Naive thymus-derived CD8-positive, alpha-beta T cell (primary cell): Measurements from ENCODE around the gene MB. TPM values are rescaled to one million over a fixed set of nuclear protein-coding genes. Genes with fewer than 3 reads are reported as not detected.

Experiments
- ATAC-seq, 2 donors: fragments of 150-1000 bp; cut with Tn5 transposase in 1 of 2; sonication (Bioruptor Pico), chemical (Tn5 transposase) in 1 of 2; 1 replicate in 1 of 2; 2 replicates in 1 of 2; pipeline ENCODE4 v1.10.0; 2021; ENCODE audit warnings: mild to moderate bottlenecking in 2 of 2, moderate library complexity in 2 of 2
- POLR2A ChIA-PET: fragments of 350-600 bp; sonication (Branson Sonifier 250); formaldehyde crosslinking; loops from one replicate; lab custom pipeline; 2021; ENCODE audit warnings: antibody characterized with exemption; lab: Charles Lee
- DNase-seq, 10 donors: peaks; one replicate each; pipeline versions ENCODE4 v3.0.0 to v3.0.0-alpha.2; 2020 to 2022
- H3K27ac Mint-ChIP-seq, 10 donors: one replicate each; pipeline ENCODE4 v1.8.0; 2020 to 2022; ENCODE audit warnings: mild to moderate bottlenecking in 10 of 10, mixed read lengths in 10 of 10, moderate library complexity in 4 of 10, inconsistent platforms in 1 of 10
- H3K27me3 Mint-ChIP-seq, 5 donors: one replicate each; pipeline ENCODE4 v1.8.0; 2021 to 2022; ENCODE audit warnings: mixed read lengths in 5 of 5
- H3K36me3 Mint-ChIP-seq, 3 donors: one replicate each; pipeline ENCODE4 v1.8.0; 2020 to 2022; ENCODE audit warnings: mixed read lengths in 3 of 3, mild to moderate bottlenecking in 2 of 3, inconsistent platforms in 1 of 3
- H3K4me1 Mint-ChIP-seq, 4 donors: one replicate each; pipeline ENCODE4 v1.8.0; 2021 to 2022; ENCODE audit warnings: mixed read lengths in 4 of 4
- H3K4me3 Mint-ChIP-seq, 10 donors: one replicate each; pipeline ENCODE4 v1.8.0; 2020 to 2022; ENCODE audit warnings: mild to moderate bottlenecking in 10 of 10, mixed read lengths in 10 of 10, moderate library complexity in 6 of 10, inconsistent platforms in 1 of 10
- H3K9me3 Mint-ChIP-seq, 9 donors: one replicate each; pipeline ENCODE4 v1.8.0; 2020 to 2022; ENCODE audit warnings: mixed read lengths in 9 of 9, mild to moderate bottlenecking in 3 of 9, inconsistent platforms in 1 of 9, moderate library complexity in 1 of 9
- polyA plus RNA-seq, 3 donors: library from polyadenylated mRNA; unstranded; fragments of 300-500 nt; fragmentation: Illumina TruSeq; gene quantifications; one replicate each; pipeline ENCODE4 v1.2.3, GENCODE V29; 2021
- total RNA-seq, 8 experiments: library from RNA in 2 of 8; stranded (reverse) in 2 of 8; gene quantifications; one replicate each; pipeline ENCODE4 v1.2.3 and lab custom pipeline; 2021 to 2026

MB gene
- total and polyA plus RNA-seq, 5 experiments from 2014 or later, result not detected

DNA sequence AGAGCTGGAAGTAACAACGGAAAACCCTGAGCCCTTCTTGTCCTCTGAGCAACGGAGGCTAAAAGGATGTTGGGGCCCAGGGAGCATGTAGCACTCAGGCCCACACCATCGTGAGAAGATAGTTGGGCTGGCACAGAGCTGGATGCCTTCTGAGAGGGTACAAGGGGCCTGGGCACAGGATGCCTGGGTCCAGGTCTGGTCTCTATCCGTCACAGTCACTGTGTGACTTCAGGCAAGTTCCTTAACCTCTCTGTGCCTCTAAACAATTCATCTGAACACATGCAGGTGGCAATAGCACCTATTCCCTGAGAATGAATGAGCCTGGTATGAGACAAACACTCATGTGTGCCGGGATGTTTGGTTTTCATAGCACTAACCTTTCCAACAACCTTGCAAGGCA is 29.2 kb downstream of the MB start:
- no peak overlapping the region for H3K4me3 Mint-ChIP-seq
- POLR2A ChIA-PET, result no interaction called here

DNA sequence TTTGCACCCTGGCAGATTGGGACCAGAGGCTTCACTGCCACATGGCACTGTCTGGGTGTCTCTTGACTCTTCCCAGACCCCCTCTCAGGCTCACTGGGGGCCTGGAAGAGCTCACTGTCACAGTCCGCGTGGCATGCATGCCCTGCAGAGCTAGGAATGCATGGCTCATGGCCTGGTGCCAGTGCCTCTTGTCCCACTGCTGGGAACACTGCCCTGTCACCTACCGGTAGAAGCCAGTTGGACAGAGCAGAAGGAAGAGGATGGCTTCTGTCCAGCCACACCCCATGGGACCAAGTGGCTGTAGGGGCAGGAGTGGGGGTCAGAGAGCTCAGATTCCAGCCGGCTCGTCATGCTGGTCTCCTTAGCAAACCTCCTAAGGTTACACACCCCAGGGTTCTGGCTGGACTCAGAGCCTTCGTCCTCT is 29.7 kb downstream of the MB start:
- Mint-ChIP-seq H3K27me3 (peaks cover 1 to 10% (median 5%) of the 10 kb centered on the region in 5 donors), H3K27ac (no peak overlapping the region), H3K36me3 (no peaks in the 10 kb centered on the region), H3K4me1 (peaks cover 0 to 2% (median 0%) of the 10 kb centered on the region in 4 donors), H3K9me3 (no peaks in the 10 kb centered on the region), H3K4me3 (no peak overlapping the region)
- DNase-seq (no peak), ATAC-seq (no peak)
- POLR2A ChIA-PET, result no interaction called here

More for the DNA sequence above, 29.2 kb downstream of the MB start:
- Mint-ChIP-seq H3K27ac (no peak overlapping the region), H3K4me1 (peaks cover 0 to 2% (median 0%) of the 10 kb centered on the region in 4 donors), H3K9me3 (no peaks in the 10 kb centered on the region), H3K36me3 (no peaks in the 10 kb centered on the region), H3K27me3 (peaks cover 1 to 14% (median 5%) of the 10 kb centered on the region in 5 donors)
- DNase-seq, result no peak
- ATAC-seq, result no peak

DNA sequence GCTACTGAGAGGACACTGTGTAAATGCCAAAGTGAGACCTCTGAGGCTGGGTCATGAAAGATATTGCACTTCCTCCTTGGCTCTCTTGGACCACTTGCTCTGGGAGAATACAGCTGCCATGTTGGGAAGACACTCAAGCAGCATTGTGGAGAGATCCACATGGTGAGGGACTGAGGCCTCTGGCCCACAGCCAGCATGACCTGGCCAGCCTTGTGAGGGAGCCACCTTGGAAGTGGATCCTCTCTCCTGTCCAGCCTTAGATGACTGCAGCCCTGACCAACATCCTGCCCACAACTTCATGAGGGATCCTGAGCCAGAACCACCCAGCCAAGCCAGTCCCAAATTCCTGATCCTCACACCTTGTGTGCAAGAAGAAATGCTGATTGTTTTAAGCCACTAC is 30.4 kb downstream of the MB start:
- POLR2A ChIA-PET, result no interaction called here
- H3K27ac Mint-ChIP-seq, result peak overlapping the region in 2 of 10 donors; percentile 1 to 14
- no peaks in the 10 kb centered on the region for H3K36me3 Mint-ChIP-seq
- ATAC-seq, result no peak
- no peak overlapping the region for H3K4me3 Mint-ChIP-seq
- no peak for DNase-seq
- peaks cover 1 to 7% (median 5%) of the 10 kb centered on the region in 5 donors for H3K27me3 Mint-ChIP-seq
- no peaks in the 10 kb centered on the region for H3K9me3 Mint-ChIP-seq
- peaks cover 0 to 2% (median 0%) of the 10 kb centered on the region in 4 donors for H3K4me1 Mint-ChIP-seq

DNA sequence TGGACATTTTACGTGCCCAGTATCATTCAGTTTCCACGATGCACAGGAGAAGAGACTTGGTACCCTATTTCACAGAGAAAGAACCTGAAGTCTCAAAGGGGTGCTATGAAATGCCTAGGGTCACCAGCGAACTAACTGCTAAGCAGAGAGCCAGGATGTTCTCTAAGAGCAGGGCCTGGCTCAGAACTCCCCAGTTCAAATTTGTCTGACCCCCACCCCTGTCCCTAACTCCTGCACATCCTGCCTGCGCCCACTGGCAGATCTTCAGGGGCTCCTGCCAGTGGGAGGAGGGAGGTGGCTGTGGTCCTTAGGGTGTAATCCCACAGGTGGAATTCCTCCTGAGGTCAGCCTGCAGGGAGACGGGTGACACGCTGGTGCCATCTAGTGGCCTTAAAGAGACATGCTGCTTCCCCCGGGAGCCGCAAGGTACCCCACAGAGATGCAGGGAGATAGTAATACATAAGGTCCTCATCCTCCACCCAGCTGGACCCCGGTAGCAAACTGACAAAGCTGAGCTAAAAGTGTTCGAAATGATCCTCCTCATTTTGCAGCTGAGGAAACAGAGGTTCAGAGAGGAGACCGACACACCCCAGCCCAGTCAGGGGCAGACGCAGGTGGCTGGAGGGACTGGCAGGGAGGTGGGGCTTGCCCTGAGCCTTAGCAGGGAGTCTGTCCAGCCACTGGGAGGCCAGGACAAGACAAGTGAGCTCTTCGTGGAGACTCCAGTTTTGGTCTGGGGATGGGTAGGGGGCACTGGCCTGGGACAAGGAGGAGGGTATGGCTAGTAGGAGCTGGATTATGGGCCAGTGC is 34.1 kb downstream of the MB start:
- DNase-seq, result peak; percentile 29 to 72 (median 50)
- no peak overlapping the region for H3K4me3 Mint-ChIP-seq
- no peaks in the 10 kb centered on the region for H3K9me3 Mint-ChIP-seq
- peaks cover 0 to 2% (median 0%) of the 10 kb centered on the region in 4 donors for H3K4me1 Mint-ChIP-seq
- POLR2A ChIA-PET, result interaction anchor here (0.9 kb wide), 1 partner anchor 235 kb away, joined by 3 read pairs; no protein-coding TSS in a partner anchor
- H3K27me3 Mint-ChIP-seq, result peaks cover 1 to 7% (median 2%) of the 10 kb centered on the region in 5 donors
- peak; percentile 62 to 77 for ATAC-seq
- no peak overlapping the region for H3K27ac Mint-ChIP-seq
- no peaks in the 10 kb centered on the region for H3K36me3 Mint-ChIP-seq

DNA sequence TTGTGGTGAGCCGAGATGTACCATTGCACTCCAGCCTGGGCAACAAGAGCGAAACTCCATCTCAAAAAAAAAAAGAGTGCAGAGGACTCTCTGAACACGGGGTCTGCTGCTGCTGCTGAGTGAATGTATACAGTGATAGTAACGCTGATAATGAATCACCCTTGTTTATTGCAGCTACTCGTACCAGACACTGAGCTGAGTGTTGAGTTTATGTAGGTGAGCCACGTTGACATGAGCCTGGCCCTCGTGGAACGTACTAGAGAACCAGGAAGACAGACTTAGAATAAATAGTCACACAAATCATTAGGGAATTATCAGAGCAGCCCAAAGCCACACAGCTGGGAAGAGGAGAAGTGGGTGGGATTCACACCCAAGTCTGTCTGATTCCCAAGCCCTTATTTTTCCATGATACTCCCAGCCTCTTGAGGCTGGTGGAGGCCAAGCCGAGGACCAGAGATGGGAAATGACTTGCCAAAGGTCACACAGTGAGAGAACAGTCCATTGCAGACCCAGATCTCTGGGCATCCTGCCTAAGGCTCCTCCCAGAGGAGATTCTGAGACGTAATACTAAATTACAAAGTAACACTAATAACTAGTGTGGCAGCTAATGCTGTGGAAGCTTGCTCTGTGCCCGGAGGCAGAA is 34.8 kb downstream of the MB start:
- Mint-ChIP-seq H3K27me3 (peaks cover 1 to 7% (median 2%) of the 10 kb centered on the region in 5 donors), H3K27ac (no peak overlapping the region), H3K4me1 (peaks cover 0 to 2% (median 0%) of the 10 kb centered on the region in 4 donors), H3K4me3 (no peak overlapping the region), H3K36me3 (no peaks in the 10 kb centered on the region), H3K9me3 (no peaks in the 10 kb centered on the region)
- DNase-seq (no peak), ATAC-seq (no peak)
- POLR2A ChIA-PET, result no interaction called here

DNA sequence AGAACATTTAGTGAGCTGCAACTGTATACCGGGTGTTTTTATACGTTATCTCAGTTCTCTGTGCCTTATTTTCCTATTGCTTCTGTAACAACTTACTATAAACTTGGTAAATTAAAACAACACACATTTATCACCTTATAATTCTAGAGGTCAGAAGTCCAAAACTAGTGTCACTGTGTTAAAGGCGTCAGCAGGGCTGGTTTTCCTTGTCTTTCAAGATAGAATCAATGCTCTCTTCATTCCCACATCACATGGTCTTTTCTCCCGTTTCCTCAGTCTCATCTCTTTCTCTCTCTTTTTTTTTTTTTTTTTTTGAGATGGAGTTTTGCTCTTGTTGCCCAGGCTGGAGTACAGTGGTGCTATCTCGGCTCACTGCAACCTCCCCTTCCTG is 36.1 kb downstream of the MB start:
- Mint-ChIP-seq H3K9me3 (no peaks in the 10 kb centered on the region), H3K27ac (peak overlapping the region in 1 of 10 donors; percentile 61), H3K36me3 (no peaks in the 10 kb centered on the region), H3K4me1 (peaks cover 0 to 2% (median 0%) of the 10 kb centered on the region in 4 donors), H3K27me3 (peaks cover 1 to 7% (median 2%) of the 10 kb centered on the region in 5 donors), H3K4me3 (no peak overlapping the region)
- POLR2A ChIA-PET, result interaction anchor here (1.3 kb wide), 1 partner anchor 232 kb away, joined by 3 read pairs; no protein-coding TSS in a partner anchor
- ATAC-seq (no peak), DNase-seq (no peak)

DNA sequence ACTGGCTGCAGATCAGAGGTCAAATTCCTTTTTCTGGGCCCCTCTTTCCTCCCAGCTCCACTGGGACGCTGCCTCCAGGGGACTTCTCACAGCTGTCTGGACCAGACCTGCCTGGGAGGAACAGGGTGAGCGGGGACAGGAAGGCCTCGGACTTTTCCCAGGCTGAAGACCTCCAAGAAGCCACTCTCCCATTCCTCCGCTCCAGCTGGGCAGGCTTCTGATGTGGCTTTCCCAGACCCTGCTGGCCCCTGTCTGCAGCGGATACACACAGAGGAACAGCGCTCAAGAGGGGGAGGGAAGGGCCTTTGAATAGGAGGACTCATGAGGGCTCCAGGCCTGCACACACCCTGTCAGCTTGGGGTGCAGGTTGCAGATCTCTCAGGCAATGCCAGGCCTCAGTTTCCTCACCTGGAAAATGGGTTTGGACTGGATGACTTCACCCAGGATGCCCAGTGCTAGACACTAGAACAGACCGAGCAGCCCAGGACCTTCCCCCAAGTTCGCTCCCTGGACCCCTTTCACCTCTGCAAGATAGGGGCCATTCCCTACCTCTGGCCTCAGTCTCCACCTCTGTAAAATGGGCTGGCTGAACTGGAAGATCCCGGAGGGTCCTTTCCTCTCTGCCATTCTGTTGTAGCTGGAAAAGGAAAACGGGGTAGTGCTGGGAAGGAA is 36.6 kb downstream of the MB start:
- Mint-ChIP-seq H3K4me1 (peaks cover 0 to 2% (median under 1%) of the 10 kb centered on the region in 4 donors), H3K27me3 (peaks cover 1 to 7% (median 2%) of the 10 kb centered on the region in 5 donors), H3K27ac (peak overlapping the region in 1 of 10 donors; percentile 35), H3K9me3 (no peaks in the 10 kb centered on the region), H3K36me3 (no peaks in the 10 kb centered on the region), H3K4me3 (no peak overlapping the region)
- POLR2A ChIA-PET, result interaction anchor here (1.3 kb wide), 1 partner anchor 231 kb away, joined by 3 read pairs; no protein-coding TSS in a partner anchor
- ATAC-seq (no peak), DNase-seq (no peak)

DNA sequence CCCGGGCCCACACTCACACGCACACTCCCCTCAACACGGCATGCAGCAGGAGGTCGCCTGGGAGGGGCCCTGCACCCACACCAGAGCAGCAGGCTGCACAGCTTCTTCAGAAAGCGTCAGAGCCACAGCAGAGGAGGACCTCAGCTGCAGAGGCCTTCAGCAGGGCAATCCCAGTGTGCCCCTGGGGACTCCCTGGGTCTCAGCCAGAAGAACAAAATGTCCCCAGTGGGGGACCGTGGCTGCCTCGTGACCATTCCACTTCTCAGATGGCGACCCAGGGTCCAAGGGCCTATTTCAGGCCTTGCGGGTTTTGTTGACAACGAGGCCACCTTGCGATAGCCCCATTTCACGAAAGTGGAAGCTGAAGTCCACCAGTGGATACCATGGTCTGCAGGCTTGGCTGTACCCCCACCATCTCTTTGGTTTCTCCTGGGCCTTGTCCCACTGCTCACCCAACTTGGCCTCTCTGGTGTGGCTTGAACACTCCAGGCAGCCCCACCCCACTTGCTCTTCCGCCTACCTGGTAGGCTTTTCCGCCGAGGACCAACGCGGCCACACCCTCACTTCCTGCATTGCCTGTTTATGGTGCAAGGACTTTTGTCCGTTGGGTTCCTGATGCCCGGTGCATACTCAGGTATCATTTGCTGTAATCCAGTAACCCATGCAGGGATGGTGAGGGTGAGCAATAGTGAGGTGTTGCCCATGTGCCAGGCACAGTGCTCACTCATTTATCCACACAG is 38.1 kb downstream of the MB start:
- Mint-ChIP-seq H3K36me3 (no peaks in the 10 kb centered on the region), H3K27me3 (peaks cover 2 to 11% (median 7%) of the 10 kb centered on the region in 5 donors), H3K4me1 (peaks cover 0 to 6% (median under 1%) of the 10 kb centered on the region in 4 donors), H3K27ac (peak overlapping the region in 2 of 10 donors; percentile 2 to 43), H3K9me3 (no peaks in the 10 kb centered on the region), H3K4me3 (no peak overlapping the region)
- DNase-seq (no peak), ATAC-seq (no peak)
- POLR2A ChIA-PET, result no interaction called here

DNA sequence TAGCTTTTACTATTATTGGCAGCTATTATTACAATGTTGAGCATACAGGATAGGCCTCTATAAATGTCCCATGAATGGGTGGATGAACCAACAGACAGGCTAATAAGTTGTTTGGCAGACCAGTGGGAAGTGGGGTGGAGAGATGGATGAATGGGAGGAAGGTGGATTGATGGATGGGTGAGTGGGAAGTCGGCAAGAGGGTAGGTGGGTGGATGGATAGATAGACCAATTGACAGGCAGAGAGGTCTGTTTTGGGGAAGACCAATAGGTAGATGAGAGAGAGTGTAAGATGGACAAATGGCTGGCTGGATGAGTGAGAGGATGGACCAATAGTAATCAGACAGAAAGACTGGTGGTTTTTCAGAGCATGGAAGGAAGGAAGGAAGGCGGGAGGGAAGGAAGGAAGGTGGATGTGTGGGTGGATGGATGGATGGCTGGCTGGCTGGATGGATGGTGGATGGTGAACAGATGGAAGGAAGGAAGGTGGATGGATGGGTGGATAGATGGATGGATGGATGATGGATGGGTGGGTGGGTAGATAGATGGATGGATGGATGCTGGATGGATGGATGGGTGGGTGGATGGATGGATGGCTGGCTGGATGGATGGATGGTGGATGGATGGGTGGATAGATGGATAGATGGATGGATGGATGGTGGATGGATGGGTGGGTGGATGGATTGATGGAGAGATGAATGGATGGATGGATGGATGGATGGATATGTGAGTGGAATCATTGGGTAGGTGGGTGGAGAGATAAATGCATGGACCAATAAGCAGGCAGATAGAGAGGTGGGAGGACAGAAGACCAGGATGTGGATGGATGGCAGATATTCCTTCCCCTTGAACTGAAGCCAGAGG is 39.1 kb downstream of the MB start:
- Mint-ChIP-seq H3K4me3 (no peak overlapping the region), H3K9me3 (no peaks in the 10 kb centered on the region), H3K27me3 (peaks cover 1 to 6% (median 3%) of the 10 kb centered on the region in 5 donors), H3K27ac (no peak overlapping the region), H3K4me1 (peaks cover 0 to 4% (median under 1%) of the 10 kb centered on the region in 4 donors), H3K36me3 (no peaks in the 10 kb centered on the region)
- POLR2A ChIA-PET, result no interaction called here
- no peak for ATAC-seq
- no peak for DNase-seq

DNA sequence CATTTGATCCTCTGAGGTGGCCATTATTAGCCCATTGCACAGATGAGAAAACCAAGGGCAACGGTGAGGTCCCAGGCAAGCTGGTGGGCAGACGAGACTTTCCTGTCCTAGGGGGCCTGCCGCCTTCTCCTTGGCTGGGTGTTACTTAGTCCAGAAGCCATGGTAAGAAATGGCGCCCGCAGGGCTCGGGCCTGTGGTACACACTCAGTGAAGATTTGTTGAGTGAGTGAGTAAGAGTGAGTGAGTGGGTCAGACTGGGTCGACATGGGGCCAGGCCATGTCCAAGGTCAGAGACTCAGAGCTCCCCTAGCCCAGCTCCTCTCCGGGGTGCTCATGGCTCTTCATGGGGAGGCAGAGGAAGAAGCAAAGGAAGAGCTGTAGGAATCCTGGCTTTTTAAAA is 40.5 kb downstream of the MB start:
- no peak for DNase-seq
- Mint-ChIP-seq H3K36me3 (no peaks in the 10 kb centered on the region), H3K4me3 (no peak overlapping the region), H3K9me3 (no peaks in the 10 kb centered on the region), H3K27me3 (peaks cover 0 to 5% (median 3%) of the 10 kb centered on the region in 5 donors), H3K4me1 (peaks cover 0 to 4% (median under 1%) of the 10 kb centered on the region in 4 donors), H3K27ac (peak overlapping the region in 1 of 10 donors; percentile 43)
- no peak for ATAC-seq
- POLR2A ChIA-PET, result no interaction called here

DNA sequence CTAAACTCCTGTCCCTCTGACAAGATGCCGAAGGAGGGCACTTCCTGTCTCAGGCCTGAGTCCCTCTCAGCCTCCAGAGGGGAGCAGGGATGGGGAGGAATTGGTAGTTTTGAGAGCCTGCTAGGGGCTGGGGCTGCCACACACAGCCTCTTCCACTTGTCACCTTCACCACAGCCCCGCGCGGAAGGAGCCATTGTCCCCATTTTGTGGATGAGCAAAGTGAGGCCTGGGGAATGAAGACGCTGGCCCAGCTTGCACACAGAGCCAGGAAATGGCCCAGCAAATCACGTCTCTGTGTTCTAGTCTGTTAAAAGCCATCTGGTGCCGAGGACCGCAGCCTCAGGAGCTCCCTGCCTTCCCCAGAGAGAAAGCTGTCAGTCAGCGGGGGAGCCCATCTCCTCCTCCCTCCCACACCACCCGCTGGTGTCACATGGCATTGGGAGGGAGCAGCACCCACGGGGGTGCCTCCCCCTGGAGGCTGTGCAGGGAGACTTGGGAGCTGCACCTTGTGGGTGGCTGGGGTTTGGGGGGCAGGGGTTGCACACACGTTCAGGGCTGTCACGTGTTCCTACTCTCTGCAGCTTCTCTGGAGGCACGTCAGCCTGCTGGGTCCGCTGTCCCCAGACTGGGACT is 41.9 kb downstream of the MB start:
- Mint-ChIP-seq H3K9me3 (no peaks in the 10 kb centered on the region), H3K27me3 (peaks cover 0 to 6% (median 5%) of the 10 kb centered on the region in 5 donors), H3K36me3 (no peaks in the 10 kb centered on the region), H3K27ac (no peak overlapping the region), H3K4me1 (peaks cover 0 to 4% (median under 1%) of the 10 kb centered on the region in 4 donors), H3K4me3 (no peak overlapping the region)
- POLR2A ChIA-PET, result no interaction called here
- ATAC-seq (peak in 1 of 2 donors; percentile 59), DNase-seq (peak in 1 of 10 donors; percentile 7)
